Stimulated activated memory B cell treated with anti-CD40 and anti-IgM and Interleukin-4, amounts not matched to agents 10 μg/mL and 1 μg/mL and 100 μg/mL, for 72 hours (primary cell): ENCODE measurements around the gene BAZ2A.
"Not testable (repeated sequence)": the region's sequence is repeated elsewhere in the genome, so short reads cannot be mapped to it uniquely, and the experiment has no call there.

Experiments
- ATAC-seq: fragments of 150-1000 bp; cut with Tn5 transposase; 2 replicates; pipeline ENCODE4 v1.10.0; 2021
- H3K27ac Mint-ChIP-seq: one replicate; pipeline ENCODE4 v1.8.0; 2022; ENCODE audit warnings: mild to moderate bottlenecking, mixed read lengths
- H3K27me3 Mint-ChIP-seq: one replicate; pipeline ENCODE4 v1.8.0; 2022; ENCODE audit warnings: mixed read lengths
- H3K36me3 Mint-ChIP-seq: one replicate; pipeline ENCODE4 v1.8.0; 2022; ENCODE audit warnings: mixed read lengths
- H3K4me1 Mint-ChIP-seq: one replicate; pipeline ENCODE4 v1.8.0; 2022; ENCODE audit warnings: mixed read lengths
- H3K4me3 Mint-ChIP-seq: one replicate; pipeline ENCODE4 v1.8.0; 2022; ENCODE audit warnings: mild to moderate bottlenecking, moderate library complexity, mixed read lengths
- H3K9me3 Mint-ChIP-seq: one replicate; pipeline ENCODE4 v1.8.0; 2022; ENCODE audit warnings: mixed read lengths

Gene BAZ2A

GRCh38 chr12:56630180-56630632, at the start of gene BAZ2A:
TSS of gene BAZ2A (minus strand) at chr12:56630326. CDS start at chr12:56617530, 12,796 bp downstream.
- Mint-ChIP-seq H3K27me3 (no peaks in the 10 kb centered on the region), H3K36me3 (no peaks in the 10 kb centered on the region), H3K9me3 (no peaks in the 10 kb centered on the region), H3K4me1 (peaks cover 79% of the 10 kb centered on the region), H3K27ac (peak within 1 kb of the TSS; percentile 92), H3K4me3 (peak within 1 kb of the TSS; percentile 93)
- peak; percentile 88 for ATAC-seq

- Mint-ChIP-seq H3K27me3 (no peaks in the 10 kb centered on the region), H3K4me3 (no peak overlapping the region), H3K27ac (no peak overlapping the region), H3K9me3 (no peaks in the 10 kb centered on the region), H3K36me3 (peaks cover 20% of the 10 kb centered on the region), H3K4me1 (peaks cover 57% of the 10 kb centered on the region)
- no peak for ATAC-seq
Observed at GRCh38 chr12:56678852-56679251, 48.7 kb upstream of the BAZ2A start.

DNA sequence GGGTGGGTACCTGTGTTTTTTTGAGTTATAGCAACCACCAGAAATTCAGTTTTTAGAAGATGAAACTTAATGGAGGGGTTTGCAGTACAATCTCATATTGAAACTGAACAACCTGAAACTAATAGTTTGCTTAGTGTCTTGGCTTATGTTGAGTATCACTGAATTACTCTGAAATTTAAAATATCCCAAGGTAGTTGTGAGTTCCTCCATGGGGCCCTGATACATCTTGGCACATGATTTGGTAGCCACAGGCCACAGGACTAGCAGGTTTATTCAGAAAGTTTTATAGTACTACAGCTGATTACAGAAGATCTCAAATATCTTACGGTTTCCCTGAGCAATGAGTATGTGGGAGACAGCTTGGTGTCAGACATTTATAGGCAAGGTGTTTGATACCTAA, 47.6 kb upstream of the BAZ2A start:
- Mint-ChIP-seq H3K4me1 (peaks cover 56% of the 10 kb centered on the region), H3K27ac (no peak overlapping the region), H3K27me3 (no peaks in the 10 kb centered on the region), H3K9me3 (no peaks in the 10 kb centered on the region), H3K4me3 (no peak overlapping the region), H3K36me3 (peaks cover 26% of the 10 kb centered on the region)
- ATAC-seq, result no peak

GRCh38 chr12:56676851-56677580, 46.9 kb upstream of the BAZ2A start:
- Mint-ChIP-seq H3K27ac (peak overlapping the region; percentile 12), H3K27me3 (no peaks in the 10 kb centered on the region), H3K36me3 (peaks cover 29% of the 10 kb centered on the region), H3K4me1 (peaks cover 56% of the 10 kb centered on the region), H3K9me3 (no peaks in the 10 kb centered on the region), H3K4me3 (no peak overlapping the region)
- no peak for ATAC-seq

DNA sequence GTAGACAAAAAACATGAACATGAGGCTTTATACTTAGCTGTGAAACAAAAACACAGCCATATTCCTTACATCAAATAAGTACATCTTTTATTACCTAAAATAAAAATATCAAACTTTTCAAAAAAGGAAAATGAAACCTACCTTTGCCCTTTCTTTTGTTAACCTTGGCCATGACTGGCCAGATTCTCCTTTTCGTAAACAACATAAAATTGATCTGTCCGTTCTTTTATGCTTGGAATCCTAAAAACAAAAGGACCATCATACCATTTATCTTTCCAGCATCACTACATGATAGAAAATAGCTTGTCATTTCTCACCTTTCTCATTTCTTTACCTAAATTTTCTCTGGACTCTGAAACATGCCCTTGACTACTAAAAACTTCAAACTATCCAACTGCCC, 41.5 kb upstream of the BAZ2A start:
- Mint-ChIP-seq H3K4me1 (peaks cover 31% of the 10 kb centered on the region), H3K27ac (no peak overlapping the region), H3K27me3 (no peaks in the 10 kb centered on the region), H3K9me3 (no peaks in the 10 kb centered on the region), H3K36me3 (peaks cover 39% of the 10 kb centered on the region), H3K4me3 (no peak overlapping the region)
- no peak for ATAC-seq

DNA sequence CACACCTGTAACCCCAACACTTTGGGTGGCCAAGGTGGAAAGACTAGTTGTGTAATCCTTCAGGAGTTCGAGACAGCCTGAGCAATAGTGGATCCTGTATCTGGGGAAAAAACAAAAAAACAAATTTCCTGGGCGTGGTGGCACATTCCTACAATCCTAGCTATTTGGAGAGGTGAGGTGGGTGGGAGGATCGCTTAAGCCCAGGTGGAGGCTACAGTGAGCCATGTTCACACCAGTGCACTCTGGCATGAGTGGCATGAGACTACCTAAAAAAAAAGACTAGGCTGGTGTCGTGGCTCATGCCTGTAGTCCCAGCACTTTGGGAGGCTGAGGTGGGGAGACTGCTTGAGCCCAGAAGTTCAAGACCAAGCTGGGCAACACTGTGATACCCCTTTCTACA, 40.7 kb upstream of the BAZ2A start:
- peaks cover 44% of the 10 kb centered on the region for H3K36me3 Mint-ChIP-seq
- H3K4me3 Mint-ChIP-seq, result no peak overlapping the region
- H3K27ac Mint-ChIP-seq, result no peak overlapping the region
- H3K4me1 Mint-ChIP-seq, result peaks cover 25% of the 10 kb centered on the region
- H3K27me3 Mint-ChIP-seq, result no peaks in the 10 kb centered on the region
- no peaks in the 10 kb centered on the region for H3K9me3 Mint-ChIP-seq
- no peak for ATAC-seq

GRCh38 chr12:56668197-56668457, 38.0 kb upstream of the BAZ2A start:
- no peaks in the 10 kb centered on the region for H3K27me3 Mint-ChIP-seq
- H3K27ac Mint-ChIP-seq, result no peak overlapping the region
- peaks cover 19% of the 10 kb centered on the region for H3K4me1 Mint-ChIP-seq
- H3K4me3 Mint-ChIP-seq, result no peak overlapping the region
- H3K36me3 Mint-ChIP-seq, result peaks cover 63% of the 10 kb centered on the region
- ATAC-seq, result no peak
- H3K9me3 Mint-ChIP-seq, result no peaks in the 10 kb centered on the region

DNA sequence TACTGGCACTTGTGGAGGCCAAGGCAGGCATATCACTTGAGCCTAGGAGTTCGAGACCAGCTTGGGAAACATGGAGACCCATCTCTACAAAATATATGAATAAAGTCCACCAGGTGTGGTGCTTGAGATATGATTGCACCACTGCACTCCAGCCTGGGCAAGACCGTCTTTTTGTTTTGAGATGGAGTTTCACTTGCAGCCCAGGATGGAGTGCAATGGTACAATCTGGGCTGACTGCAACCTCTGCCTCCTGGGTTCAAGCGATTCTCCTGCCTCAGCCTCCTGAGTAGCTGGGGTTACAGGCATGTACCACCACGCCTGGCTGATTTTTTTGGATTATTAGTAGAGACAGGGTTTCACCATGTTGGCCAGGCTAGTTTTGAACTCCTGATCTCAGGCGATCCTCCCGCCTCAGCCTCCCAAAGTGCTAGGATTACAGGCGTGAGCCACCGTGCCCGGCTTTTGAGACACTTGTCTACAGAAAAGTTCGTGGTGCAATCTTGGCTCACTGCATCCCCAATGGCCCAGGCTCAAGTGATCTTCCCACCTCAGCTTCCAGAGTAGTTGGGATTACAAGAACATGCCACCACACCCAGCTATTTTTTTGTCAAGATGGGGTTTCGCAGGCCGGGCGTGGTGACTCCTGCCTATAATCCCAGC, 32.0 kb upstream of the BAZ2A start:
- Mint-ChIP-seq H3K9me3 (no peaks in the 10 kb centered on the region), H3K4me1 (peaks cover 34% of the 10 kb centered on the region), H3K36me3 (peaks cover 30% of the 10 kb centered on the region), H3K4me3 (no peak overlapping the region), H3K27ac (no peak overlapping the region), H3K27me3 (no peaks in the 10 kb centered on the region)
- no peak for ATAC-seq

- no peak overlapping the region for H3K27ac Mint-ChIP-seq
- H3K9me3 Mint-ChIP-seq, result no peaks in the 10 kb centered on the region
- no peak overlapping the region for H3K4me3 Mint-ChIP-seq
- H3K4me1 Mint-ChIP-seq, result peaks cover 34% of the 10 kb centered on the region
- no peaks in the 10 kb centered on the region for H3K27me3 Mint-ChIP-seq
- peaks cover 30% of the 10 kb centered on the region for H3K36me3 Mint-ChIP-seq
- peak; percentile 59 for ATAC-seq
Observed at GRCh38 chr12:56661560-56661959, 31.4 kb upstream of the BAZ2A start.

DNA sequence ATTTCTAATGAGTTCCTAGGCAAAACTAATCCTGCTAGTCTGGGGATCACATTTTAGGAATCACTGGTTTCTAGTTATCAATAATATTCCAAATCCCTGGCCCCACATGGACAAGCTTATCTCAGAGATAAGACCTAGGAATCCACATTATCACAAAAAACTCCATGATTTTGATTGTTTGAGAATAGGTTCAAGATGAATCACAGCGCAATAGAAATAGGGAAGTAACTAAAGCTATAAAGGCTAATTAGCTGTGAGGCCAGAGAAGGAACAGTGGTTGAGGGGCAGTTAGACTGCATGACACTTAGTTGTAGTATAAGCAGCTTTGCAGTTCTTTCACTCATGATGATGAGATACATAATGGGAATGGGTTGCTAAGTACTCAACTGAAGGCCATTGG, 28.8 kb upstream of the BAZ2A start:
- ATAC-seq, result peak; percentile 79
- Mint-ChIP-seq H3K27me3 (no peaks in the 10 kb centered on the region), H3K27ac (peak overlapping the region; percentile 69), H3K4me1 (peaks cover 34% of the 10 kb centered on the region), H3K36me3 (peaks cover 18% of the 10 kb centered on the region), H3K4me3 (no peak overlapping the region), H3K9me3 (no peaks in the 10 kb centered on the region)

DNA sequence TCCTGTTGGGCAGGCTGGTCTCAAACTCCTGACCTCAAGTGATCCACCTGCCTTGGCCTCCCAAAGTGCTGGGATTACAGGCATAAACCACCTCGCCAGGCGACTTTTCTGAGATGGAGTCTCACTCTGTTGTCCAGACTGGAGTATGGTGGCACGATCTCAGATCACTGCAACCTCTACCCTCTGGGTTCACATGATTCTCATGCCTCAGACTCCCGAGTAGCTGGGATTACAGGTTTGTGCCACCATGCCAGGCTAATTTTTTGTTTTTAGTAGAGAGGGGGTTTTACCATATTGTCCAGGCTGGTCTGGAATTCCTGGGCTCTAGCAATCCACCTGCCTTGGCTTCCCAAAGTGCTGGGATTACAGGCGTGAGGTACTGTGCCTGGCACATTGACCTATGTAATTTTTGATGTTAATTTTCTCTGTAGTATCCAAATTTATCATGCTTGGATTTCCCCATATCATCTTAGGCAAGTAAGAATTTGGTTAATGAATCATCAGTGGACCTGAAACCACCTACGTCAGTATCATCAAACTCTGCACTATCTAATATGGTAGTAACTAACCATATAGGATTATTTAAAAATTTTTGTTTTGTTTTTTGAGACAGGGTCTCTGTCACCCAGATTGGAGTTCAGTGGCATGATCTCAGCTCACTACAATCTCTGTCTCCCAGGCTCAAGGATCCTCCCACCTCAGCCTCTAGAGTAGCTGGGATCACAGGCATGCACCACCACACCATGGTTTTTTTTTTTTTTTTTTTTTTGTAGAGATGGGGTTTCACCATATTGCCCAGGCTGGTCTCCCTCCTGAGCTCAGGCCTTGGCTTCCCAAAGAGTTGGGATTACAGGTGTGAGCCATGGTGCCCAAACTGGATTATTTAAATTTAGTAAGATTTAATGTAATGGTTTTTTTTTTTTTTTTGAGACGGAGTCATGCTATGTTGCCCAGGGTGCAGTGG, 27.6 kb upstream of the BAZ2A start:
- Mint-ChIP-seq H3K27me3 (no peaks in the 10 kb centered on the region), H3K4me3 (peak overlapping the region; percentile 21), H3K27ac (peak overlapping the region; percentile 69), H3K4me1 (peaks cover 30% of the 10 kb centered on the region), H3K9me3 (no peaks in the 10 kb centered on the region), H3K36me3 (peaks cover 13% of the 10 kb centered on the region)
- ATAC-seq, result peak; percentile 89

DNA sequence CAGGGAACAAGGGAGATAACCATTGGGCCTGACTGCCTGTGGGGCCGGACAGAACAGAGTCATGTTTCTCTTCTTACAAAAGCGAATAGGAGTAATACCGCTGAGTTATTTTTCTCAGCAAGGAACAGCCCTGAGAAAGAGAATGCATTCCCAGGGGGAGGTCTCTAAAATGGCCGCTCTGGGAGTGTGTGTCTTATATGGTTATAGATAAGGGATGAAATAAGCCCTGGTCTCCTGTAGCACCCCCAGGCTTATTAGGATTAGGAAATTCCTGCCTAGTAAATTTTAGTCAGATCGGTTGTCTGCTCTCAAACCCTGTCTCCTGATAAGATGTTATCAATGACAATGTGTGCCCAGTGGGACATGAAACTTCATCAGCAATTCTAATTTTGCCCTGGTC, 23.7 kb upstream of the BAZ2A start:
- H3K4me3 Mint-ChIP-seq, ATAC-seq, H3K9me3 Mint-ChIP-seq: not testable (repeated sequence)

GRCh38 chr12:56648023-56648422, 17.9 kb upstream of the BAZ2A start:
- not testable (repeated sequence) for H3K27ac Mint-ChIP-seq, H3K9me3 Mint-ChIP-seq, H3K4me3 Mint-ChIP-seq, H3K27me3 Mint-ChIP-seq, ATAC-seq
- peaks cover 31% of the 10 kb centered on the region for H3K36me3 Mint-ChIP-seq
- peaks cover 26% of the 10 kb centered on the region for H3K4me1 Mint-ChIP-seq

More for the DNA sequence above, 23.7 kb upstream of the BAZ2A start:
- not testable (repeated sequence) for H3K27me3 Mint-ChIP-seq, H3K27ac Mint-ChIP-seq
- Mint-ChIP-seq H3K36me3 (peaks cover 22% of the 10 kb centered on the region), H3K4me1 (peaks cover 12% of the 10 kb centered on the region)

DNA sequence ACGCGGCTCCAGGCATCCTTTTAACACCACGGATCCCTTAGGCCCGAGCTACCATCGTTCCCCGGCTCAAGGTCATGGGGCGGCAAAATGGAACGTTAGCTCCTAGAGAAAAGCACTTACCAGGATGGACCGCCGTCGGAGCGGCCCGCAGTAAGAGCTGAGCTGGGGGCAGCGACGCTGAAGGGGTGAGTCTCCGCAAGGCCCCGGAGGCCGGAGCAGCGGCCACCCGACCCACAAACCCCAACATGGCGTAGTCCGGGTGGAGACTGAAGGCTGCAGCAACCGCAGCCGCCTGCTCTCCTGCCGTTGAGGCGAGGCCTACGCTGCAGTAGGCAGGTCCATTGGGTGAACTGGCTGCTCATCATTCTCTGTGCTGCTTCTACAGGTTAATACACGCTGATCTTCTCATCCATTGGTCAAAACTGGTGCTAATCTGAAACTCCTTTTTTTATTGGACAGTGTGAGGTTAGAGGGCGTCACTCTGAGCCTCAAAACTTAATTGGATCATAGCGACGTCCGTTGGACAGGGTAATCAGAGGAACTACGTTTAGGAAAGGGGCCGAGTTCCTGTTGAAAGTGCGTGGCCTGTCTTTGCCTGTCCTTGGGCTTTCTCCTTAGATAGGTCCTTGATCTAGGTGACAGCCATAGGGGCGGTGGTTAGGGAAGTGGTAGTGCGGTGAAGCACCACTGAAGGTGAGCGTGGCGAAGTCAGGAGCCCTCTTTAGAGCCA, 15.8 kb upstream of the BAZ2A start, which contains the start of gene ATP5F1B:
Gene ATP5F1B (minus strand): TSS at position 268 of the 730 bp plus-strand sequence. CDS start 21 bp downstream, at position 247.
- ATAC-seq, result peak; percentile 100
- Mint-ChIP-seq H3K9me3 (no peaks in the 10 kb centered on the region), H3K27ac (peak within 1 kb of the TSS; percentile 89), H3K36me3 (peaks cover 32% of the 10 kb centered on the region), H3K4me3 (peak within 1 kb of the TSS; percentile 92), H3K4me1 (peaks cover 26% of the 10 kb centered on the region), H3K27me3 (no peaks in the 10 kb centered on the region)
